GM18870 (cell line): ENCODE results near the gene MAFB.

Source experiments
- ATAC-seq: cut with Tn5 transposase; IDR thresholded peaks from one replicate; pipeline ENCODE4 v1.9.1; 2021; ENCODE audit warnings: moderate library complexity; ENCODE audit not compliant: unreplicated experiment

Gene MAFB

DNA sequence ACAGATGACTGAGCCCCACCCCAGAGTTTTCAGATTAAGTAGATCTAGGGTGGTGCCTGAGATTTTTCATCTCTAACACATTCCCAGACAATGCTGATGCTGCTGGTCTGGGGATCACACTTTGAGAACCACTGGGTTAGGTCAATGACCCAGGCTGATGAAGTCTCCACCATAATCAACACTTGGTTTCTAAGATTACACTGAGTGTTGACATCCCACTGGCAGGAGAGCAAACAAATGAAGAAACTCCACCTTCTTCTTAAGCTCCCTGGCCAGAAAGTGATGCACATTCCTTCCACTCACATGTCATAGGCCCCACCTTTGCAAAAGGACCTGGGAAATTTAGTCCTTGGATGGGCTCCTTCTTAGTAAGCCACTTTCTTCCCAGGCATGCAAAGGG lies 53.1 kb downstream of the MAFB start:
- no peak for ATAC-seq
